ENCODE data around the gene CDK10. TPM values are rescaled to one million over a fixed set of nuclear protein-coding genes. Genes with fewer than 3 reads are reported as not detected.

The CDK10 gene, protein sequence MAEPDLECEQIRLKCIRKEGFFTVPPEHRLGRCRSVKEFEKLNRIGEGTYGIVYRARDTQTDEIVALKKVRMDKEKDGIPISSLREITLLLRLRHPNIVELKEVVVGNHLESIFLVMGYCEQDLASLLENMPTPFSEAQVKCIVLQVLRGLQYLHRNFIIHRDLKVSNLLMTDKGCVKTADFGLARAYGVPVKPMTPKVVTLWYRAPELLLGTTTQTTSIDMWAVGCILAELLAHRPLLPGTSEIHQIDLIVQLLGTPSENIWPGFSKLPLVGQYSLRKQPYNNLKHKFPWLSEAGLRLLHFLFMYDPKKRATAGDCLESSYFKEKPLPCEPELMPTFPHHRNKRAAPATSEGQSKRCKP
- total RNA-seq (ENCODE audit: low replicate concordance), result 30.7 and 38.7 TPM in 2 replicates

DNA sequence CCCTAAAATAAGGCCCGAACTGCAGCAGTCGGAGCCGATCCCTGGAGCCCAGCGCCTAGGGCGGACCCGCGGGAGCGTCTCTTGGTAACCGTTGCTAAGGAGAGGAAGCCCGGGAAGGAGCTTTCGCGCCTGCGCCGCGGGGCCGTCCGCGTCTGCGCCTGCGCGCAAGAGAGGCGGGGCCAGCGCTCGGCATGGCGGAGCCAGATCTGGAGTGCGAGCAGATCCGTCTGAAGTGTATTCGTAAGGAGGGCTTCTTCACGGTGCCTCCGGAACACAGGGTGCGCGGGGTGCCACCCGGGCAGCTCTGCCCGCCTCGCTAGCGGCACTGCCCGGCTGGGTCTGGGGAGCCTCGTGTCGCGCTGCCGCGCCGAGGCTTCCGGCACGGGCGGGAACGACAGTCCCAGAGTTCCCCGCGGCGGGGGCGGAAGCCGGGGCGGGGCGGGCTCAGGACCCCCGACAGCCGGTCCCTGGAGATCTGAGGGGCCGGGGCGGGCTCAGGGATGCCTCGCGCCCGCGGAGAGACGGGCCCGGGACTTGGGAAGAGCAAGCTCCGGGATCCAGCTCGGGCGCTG lies at the start of gene CDK10:
TSS of gene CDK10 (plus strand) at position 170 of the 572 bp plus-strand sequence. CDS start at position 192, 22 bp downstream.

GRCh38 chr16:89657442-89658220 lies 28.9 kb upstream of the CDK10 start, which contains the start of the genes CHMP1A and SPATA33:
CHMP1A (minus strand) TSS chr16:89657708; CDS start chr16:89657588, 120 bp downstream.
SPATA33 (plus strand) TSS chr16:89657836; CDS start chr16:89657912, 76 bp downstream.

DNA sequence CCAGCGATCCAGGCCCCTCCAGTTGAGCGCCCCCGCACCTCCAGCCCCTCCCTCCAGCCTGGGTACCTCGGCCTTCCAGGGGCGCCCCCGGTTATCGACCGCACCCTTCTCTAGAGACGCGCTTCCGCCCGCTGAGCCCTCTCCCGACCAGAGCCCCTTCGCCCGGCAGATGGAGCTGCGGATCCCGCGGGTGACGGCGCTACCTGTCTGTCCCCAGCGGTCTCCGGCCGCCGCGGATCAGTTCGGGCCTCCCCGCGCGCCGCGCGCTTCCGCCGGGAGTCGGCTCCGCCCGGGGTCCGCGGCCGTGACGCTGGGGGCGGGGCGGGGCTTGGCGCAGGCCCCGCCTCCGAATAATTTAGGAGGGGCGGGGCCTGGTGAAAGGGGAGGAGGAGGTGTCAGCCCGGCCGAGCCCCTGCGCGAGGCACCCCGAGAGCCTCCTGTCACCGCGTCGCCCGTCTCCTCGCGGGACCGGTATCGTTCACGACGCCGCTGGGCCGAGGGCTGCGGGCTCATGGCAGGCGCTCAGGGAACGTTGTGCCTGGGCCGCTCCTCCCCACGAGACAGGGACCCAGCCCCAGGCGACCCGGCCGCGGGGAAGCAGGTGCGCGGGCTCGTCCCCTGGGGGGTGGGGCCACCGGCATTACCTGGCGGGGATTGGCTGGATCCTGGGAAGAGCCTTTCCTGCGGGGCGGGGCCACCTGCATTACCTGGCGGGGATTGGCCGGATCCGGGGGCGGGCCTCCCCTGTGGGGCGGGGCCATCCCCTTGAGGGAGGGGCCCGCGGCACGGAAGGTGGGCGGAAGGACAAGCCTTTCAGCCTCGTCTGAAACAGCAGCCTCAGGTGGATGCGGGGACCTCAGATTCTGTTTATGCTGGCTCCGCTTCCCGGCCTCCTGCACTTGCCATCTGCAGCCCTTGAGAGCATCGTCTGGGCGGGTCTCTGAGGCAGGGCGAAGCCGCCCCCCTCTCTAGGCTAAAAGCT lies 15.2 kb downstream of the CDK10 start, which contains the start of gene SPATA2L:
TSS of gene SPATA2L (minus strand) at position 281 of the 982 bp plus-strand sequence. CDS start 473 bp downstream, outside the sequence.

GRCh38 chr16:89720813-89721545 lies 34.5 kb downstream of the CDK10 start, which contains the start of the genes VPS9D1 and ZNF276:
VPS9D1 (minus strand) TSS chr16:89720898; CDS start chr16:89720861, 37 bp downstream.
ZNF276 (plus strand) TSS chr16:89721537; CDS start chr16:89721641, 104 bp downstream.

Other genes starting within 250 kb of the CDK10 start
- gene ANKRD11, start 196.1 kb upstream of the CDK10 start, total RNA-seq (ENCODE audit: low replicate concordance), result 44.3 and 56.5 TPM in 2 replicates
- 82.7 and 127 TPM in 2 replicates for gene SPG7, start 178.3 kb upstream of the CDK10 start, total RNA-seq (ENCODE audit: low replicate concordance)
- gene RPL13, start 126.0 kb upstream of the CDK10 start, total RNA-seq (ENCODE audit: low replicate concordance), result 3,602 and 3,770 TPM in 2 replicates
- 2.9 and 9.1 TPM in 2 replicates for gene CPNE7, start 110.9 kb upstream of the CDK10 start, total RNA-seq (ENCODE audit: low replicate concordance)
- under 0.01 and 0.15 TPM in 2 replicates for gene DPEP1, start 73.0 kb upstream of the CDK10 start, total RNA-seq (ENCODE audit: low replicate concordance)
- 81.0 and 154 TPM in 2 replicates for gene CHMP1A, start 29.0 kb upstream of the CDK10 start, total RNA-seq (ENCODE audit: low replicate concordance)
- gene SPATA33, start 28.9 kb upstream of the CDK10 start, total RNA-seq (ENCODE audit: low replicate concordance), result 1.1 and 1.5 TPM in 2 replicates
- gene SPATA2L, start 15.0 kb downstream of the CDK10 start, total RNA-seq (ENCODE audit: low replicate concordance), result 5.3 and 11.1 TPM in 2 replicates
- gene VPS9D1, start 34.2 kb downstream of the CDK10 start, total RNA-seq (ENCODE audit: low replicate concordance), result 5.6 and 7.3 TPM in 2 replicates
- 8.5 and 13.5 TPM in 2 replicates for gene ZNF276, start 34.8 kb downstream of the CDK10 start, total RNA-seq (ENCODE audit: low replicate concordance)
- 2.6 and 3.1 TPM in 2 replicates for gene FANCA, start 130.0 kb downstream of the CDK10 start, total RNA-seq (ENCODE audit: low replicate concordance)
- gene SPIRE2, start 141.8 kb downstream of the CDK10 start, total RNA-seq (ENCODE audit: low replicate concordance), result 0.30 and 2.7 TPM in 2 replicates
- 229 and 319 TPM in 2 replicates for gene TCF25, start 186.9 kb downstream of the CDK10 start, total RNA-seq (ENCODE audit: low replicate concordance)
- 3.8 and 10.6 TPM in 2 replicates for gene MC1R, start 232.2 kb downstream of the CDK10 start, total RNA-seq (ENCODE audit: low replicate concordance)
- gene TUBB3, start 236.7 kb downstream of the CDK10 start, total RNA-seq (ENCODE audit: low replicate concordance), result 294 and 447 TPM in 2 replicates